Smooth muscle cell (in vitro differentiated cells): Measurements from ENCODE around the gene CDK7. TPM values are rescaled to one million over a fixed set of nuclear protein-coding genes. Genes with fewer than 3 reads are reported as not detected.

Source experiments
- DNase-seq: peaks from one replicate; lab custom pipeline; 2025; ENCODE audit not compliant: unreplicated experiment; lab: John Stamatoyannopoulos, UW
- H2AFZ ChIP-seq: fragments of 200-600 bp; sonication (generic); 2 replicates; pipeline ENCODE4 v1.6.0; 2016; ENCODE audit warnings: antibody characterized with exemption, low read depth, mild to moderate bottlenecking
- H3F3A ChIP-seq: fragments of 200-600 bp; sonication (generic); 2 replicates; pipeline ENCODE4 v1.6.0; 2017; ENCODE audit warnings: antibody characterized with exemption, low read depth
- H3K27ac ChIP-seq: fragments of 200-600 bp; sonication (generic); 2 replicates; pipeline ENCODE4 v1.5.1; 2016; ENCODE audit warnings: low read depth, mild to moderate bottlenecking
- H3K27me3 ChIP-seq: fragments of 200-600 bp; sonication (generic); 2 replicates; pipeline ENCODE4 v1.6.1; 2016; ENCODE audit warnings: low read depth, mild to moderate bottlenecking
- H3K36me3 ChIP-seq: fragments of 200-600 bp; sonication (generic); 2 replicates; pipeline ENCODE4 v1.5.1; 2016; ENCODE audit warnings: low read depth
- H3K4me1 ChIP-seq: fragments of 200-600 bp; sonication (generic); 2 replicates; pipeline ENCODE4 v1.5.1; 2016; ENCODE audit warnings: low read depth
- H3K4me2 ChIP-seq: fragments of 200-600 bp; sonication (generic); 2 replicates; pipeline ENCODE4 v1.6.0; 2016; ENCODE audit warnings: mild to moderate bottlenecking
- H3K4me3 ChIP-seq: fragments of 200-600 bp; sonication (generic); 2 replicates; pipeline ENCODE4 v1.5.1; 2016; ENCODE audit warnings: mild to moderate bottlenecking
- H3K79me2 ChIP-seq: fragments of 200-600 bp; sonication (generic); 2 replicates; pipeline ENCODE4 v1.6.0; 2016; ENCODE audit warnings: low read depth, mild to moderate bottlenecking
- H3K9ac ChIP-seq: fragments of 200-600 bp; sonication (generic); 2 replicates; pipeline ENCODE4 v1.6.0; 2016; ENCODE audit warnings: low read depth
- H3K9me3 ChIP-seq: fragments of 200-600 bp; sonication (generic); replicated peaks from 2 replicates; pipeline ENCODE4 v1.5.1; 2016; ENCODE audit warnings: low read depth
- H4K20me1 ChIP-seq: fragments of 200-600 bp; sonication (generic); 2 replicates; pipeline ENCODE4 v1.6.0; 2016; ENCODE audit warnings: low read depth
- WGBS: methylation state at CpG from one replicate; pipeline ENCODE4 v1.1.7; 2016; ENCODE audit warnings: low lambda C conversion rate; 5-methylcytosine and 5-hydroxymethylcytosine counted together
- polyA plus RNA-seq: library from polyadenylated mRNA; unstranded; fragments of >200 nt; fragmentation: Nextera tagmentation; extraction: Ambion mirVana; gene quantifications from 2 replicates; pipeline ENCODE4 v1.2.1, GENCODE V29; 2016
- total RNA-seq: library from RNA; depleted of rRNA; stranded (reverse); fragments of >200 nt; gene quantifications from 2 replicates; pipeline ENCODE4 v1.2.3, GENCODE V29; 2014
- TF ChIP-seq, protein P1 (sequence below): fragments of 200-600 bp; sonication (generic); IDR thresholded peaks from 2 replicates; pipeline ENCODE4 v1.5.1; 2017; ENCODE audit warnings: borderline replicate concordance, mild to moderate bottlenecking, antibody characterized with exemption; ENCODE audit not compliant: insufficient read depth, poor library complexity, severe bottlenecking

The CDK7 gene
- total and polyA plus RNA-seq, 2 experiments from 2014 or later = 43.4 to 47.2 TPM

DNA sequence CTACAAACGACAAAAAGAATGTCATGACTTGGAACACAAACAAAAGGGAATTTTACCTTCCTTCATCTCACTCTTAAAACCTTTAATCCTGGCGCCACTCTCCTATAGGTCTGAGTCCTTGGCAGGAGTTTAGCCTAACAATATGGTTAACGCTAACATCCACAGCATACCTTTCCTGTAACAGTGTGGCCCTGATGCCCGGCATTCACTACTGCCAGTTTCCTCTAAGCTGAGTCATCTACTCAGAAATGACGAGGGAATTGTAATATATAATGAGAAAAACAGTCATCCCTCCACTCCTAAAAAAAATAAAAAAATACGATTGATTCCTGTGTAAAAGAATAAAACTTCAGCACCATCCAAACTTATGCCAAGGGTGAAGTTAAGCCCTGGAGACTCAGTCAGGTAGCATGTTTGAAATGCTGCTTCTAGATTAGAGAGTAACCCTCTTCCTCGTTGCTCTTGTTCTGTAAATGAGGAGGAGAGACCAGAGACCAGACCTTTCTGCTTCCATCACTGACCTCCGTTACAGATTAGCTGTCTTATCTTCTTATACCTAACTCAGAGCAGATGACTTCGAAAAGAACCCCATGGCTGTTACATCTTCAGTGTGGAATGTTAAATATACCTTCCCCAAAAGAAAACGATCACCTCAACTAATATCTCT lies 60.5 kb downstream of the CDK7 start:
- Histone ChIP-seq H3K4me2 (no peak overlapping the region), H3K9ac (no peak overlapping the region), H3K79me2 (no peaks in the 10 kb centered on the region), H3K9me3 (no peaks in the 10 kb centered on the region), H3K4me1 (peaks cover 3% of the 10 kb centered on the region), H3K27me3 (no peaks in the 10 kb centered on the region), H3K27ac (no peak overlapping the region), H2AFZ (peak overlapping the region; percentile 8), H3F3A (no peaks in the 10 kb centered on the region), H3K4me3 (no peak overlapping the region), H3K36me3 (no peaks in the 10 kb centered on the region), H4K20me1 (no peaks in the 10 kb centered on the region)
- TF ChIP-seq, protein P1, sequence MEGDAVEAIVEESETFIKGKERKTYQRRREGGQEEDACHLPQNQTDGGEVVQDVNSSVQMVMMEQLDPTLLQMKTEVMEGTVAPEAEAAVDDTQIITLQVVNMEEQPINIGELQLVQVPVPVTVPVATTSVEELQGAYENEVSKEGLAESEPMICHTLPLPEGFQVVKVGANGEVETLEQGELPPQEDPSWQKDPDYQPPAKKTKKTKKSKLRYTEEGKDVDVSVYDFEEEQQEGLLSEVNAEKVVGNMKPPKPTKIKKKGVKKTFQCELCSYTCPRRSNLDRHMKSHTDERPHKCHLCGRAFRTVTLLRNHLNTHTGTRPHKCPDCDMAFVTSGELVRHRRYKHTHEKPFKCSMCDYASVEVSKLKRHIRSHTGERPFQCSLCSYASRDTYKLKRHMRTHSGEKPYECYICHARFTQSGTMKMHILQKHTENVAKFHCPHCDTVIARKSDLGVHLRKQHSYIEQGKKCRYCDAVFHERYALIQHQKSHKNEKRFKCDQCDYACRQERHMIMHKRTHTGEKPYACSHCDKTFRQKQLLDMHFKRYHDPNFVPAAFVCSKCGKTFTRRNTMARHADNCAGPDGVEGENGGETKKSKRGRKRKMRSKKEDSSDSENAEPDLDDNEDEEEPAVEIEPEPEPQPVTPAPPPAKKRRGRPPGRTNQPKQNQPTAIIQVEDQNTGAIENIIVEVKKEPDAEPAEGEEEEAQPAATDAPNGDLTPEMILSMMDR = no peak
- no peak for DNase-seq
- 49% methylated on average over 10 of the region's 10 CpGs for WGBS

DNA sequence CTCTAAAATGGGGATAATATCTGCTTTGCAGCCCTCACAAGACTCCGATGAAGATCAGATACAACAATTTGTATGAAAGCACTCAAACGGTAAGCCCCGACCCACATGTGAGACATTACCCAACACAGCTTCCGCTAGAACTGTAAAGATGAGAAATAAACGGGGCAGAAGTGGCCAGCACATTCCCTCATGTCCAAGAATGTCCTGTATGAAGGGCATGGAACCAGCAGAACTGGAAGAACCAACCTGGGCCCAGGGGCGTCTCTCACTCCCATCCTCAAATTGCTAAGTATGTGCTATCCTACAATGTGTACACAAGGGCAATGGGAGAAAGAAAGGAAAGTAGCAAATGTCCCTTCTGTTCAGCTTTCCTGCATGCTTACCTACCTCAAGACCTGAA lies 64.9 kb downstream of the CDK7 start:
- Histone ChIP-seq H3K9me3 (no peaks in the 10 kb centered on the region), H3K79me2 (no peaks in the 10 kb centered on the region), H4K20me1 (no peaks in the 10 kb centered on the region), H2AFZ (no peak overlapping the region), H3K4me1 (peaks cover 3% of the 10 kb centered on the region), H3F3A (no peaks in the 10 kb centered on the region), H3K27ac (no peak overlapping the region), H3K4me3 (no peak overlapping the region), H3K4me2 (no peak overlapping the region), H3K9ac (no peak overlapping the region), H3K27me3 (no peaks in the 10 kb centered on the region), H3K36me3 (no peaks in the 10 kb centered on the region)
- no peak for DNase-seq
- TF ChIP-seq, protein P1 = no peak
- WGBS = 77% methylated on average over 6 of the region's 6 CpGs

DNA sequence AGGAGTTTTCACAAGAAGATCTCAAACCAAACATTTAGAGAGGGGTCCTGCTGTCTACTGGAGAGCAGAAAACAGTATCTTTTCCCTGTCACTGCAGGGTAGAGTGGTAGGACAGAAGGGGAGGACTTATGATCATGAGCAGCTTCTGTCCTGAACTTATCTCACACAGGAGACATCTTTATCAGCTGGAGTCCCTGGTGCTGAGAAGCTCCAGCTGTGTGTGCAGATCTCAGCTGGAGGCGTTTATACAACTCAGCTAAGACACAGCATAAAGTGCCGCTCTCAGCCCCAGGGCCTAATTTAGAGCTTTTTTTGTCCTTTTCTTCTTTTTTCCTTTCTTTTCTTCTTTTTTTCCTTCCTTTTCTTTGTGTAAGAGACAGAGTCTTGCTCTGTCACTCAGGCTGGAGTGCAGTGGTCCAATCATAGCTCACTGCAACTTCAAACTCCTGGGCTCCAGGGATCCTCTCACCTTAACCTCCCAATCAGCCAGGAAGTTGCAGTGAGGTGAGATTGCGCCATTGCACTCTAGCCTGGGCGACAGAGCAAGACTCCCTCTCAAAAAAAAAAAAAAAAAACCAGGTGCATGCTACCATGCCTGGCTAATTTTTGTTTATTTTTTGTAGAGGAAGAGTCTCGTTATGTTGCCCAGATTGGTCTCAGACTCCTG lies 66.0 kb downstream of the CDK7 start:
- H3K4me2 ChIP-seq = no peak overlapping the region
- TF ChIP-seq, protein P1 = no peak
- H3K9me3 ChIP-seq = no peaks in the 10 kb centered on the region
- no peak for DNase-seq
- no peaks in the 10 kb centered on the region for H3K27me3 ChIP-seq
- H3K36me3 ChIP-seq = no peaks in the 10 kb centered on the region
- no peak overlapping the region for H3K9ac ChIP-seq
- H3K79me2 ChIP-seq = no peaks in the 10 kb centered on the region
- H3K4me3 ChIP-seq = no peak overlapping the region
- 43% methylated on average over 5 of the region's 5 CpGs for WGBS
- no peaks in the 10 kb centered on the region for H3K4me1 ChIP-seq
- no peak overlapping the region for H3K27ac ChIP-seq
- H3F3A ChIP-seq = no peaks in the 10 kb centered on the region
- no peak overlapping the region for H2AFZ ChIP-seq
- no peaks in the 10 kb centered on the region for H4K20me1 ChIP-seq

GRCh38 chr5:69305512-69305911 lies 70.8 kb downstream of the CDK7 start:
- WGBS = 84% methylated on average over 8 of the region's 8 CpGs
- Histone ChIP-seq H3K9me3 (no peaks in the 10 kb centered on the region), H3K9ac (no peak overlapping the region), H4K20me1 (no peaks in the 10 kb centered on the region), H3K4me3 (no peak overlapping the region), H3K27me3 (no peaks in the 10 kb centered on the region), H3K27ac (no peak overlapping the region), H2AFZ (no peak overlapping the region), H3K4me1 (no peaks in the 10 kb centered on the region), H3F3A (no peaks in the 10 kb centered on the region), H3K4me2 (no peak overlapping the region), H3K36me3 (no peaks in the 10 kb centered on the region), H3K79me2 (no peaks in the 10 kb centered on the region)
- TF ChIP-seq, protein P1 = no peak
- no peak for DNase-seq
